Mucosa of descending colon (tissue), 3 donors: ENCODE data around the gene MAST4. TPM values are rescaled to one million over a fixed set of nuclear protein-coding genes. Genes with fewer than 3 reads are reported as not detected.

Source experiments
- ATAC-seq: fragments of 200-7000 bp; cut with Tn5 transposase; one replicate; pipeline ENCODE4 v1.9.1; 2020; ENCODE audit warnings: mild to moderate bottlenecking, moderate library complexity
- DNase-seq, 3 donors: peaks; one replicate each; pipeline ENCODE4 v3.0.0-alpha.2; 2020
- H3K36me3 ChIP-seq: fragments of 200-600 bp; one replicate; pipeline ENCODE4 v1.8.0; 2021; ENCODE audit warnings: low read depth, mild to moderate bottlenecking
- H3K4me1 ChIP-seq: fragments of 200-600 bp; one replicate; pipeline ENCODE4 v1.8.0; 2021; ENCODE audit warnings: low read depth, mild to moderate bottlenecking
- H3K4me3 ChIP-seq: fragments of 200-600 bp; one replicate; pipeline ENCODE4 v1.8.0; 2021; ENCODE audit warnings: mild to moderate bottlenecking
- H3K9me3 ChIP-seq: fragments of 200-600 bp; one replicate; pipeline ENCODE4 v1.8.0; 2021; ENCODE audit warnings: mild to moderate bottlenecking
- intact Hi-C, 2 donors: fragments of 100-400 bp; cut with DNase I in 1 of 2; cut with micrococcal nuclease in 1 of 2; formaldehyde crosslinking; loops; one replicate each; pipeline versions ENCODE4 v1.11.0 to v1.11.1; 2022; cut with DNase I, micrococcal nuclease
- total RNA-seq, 3 donors: library from RNA; stranded (reverse); fragmentation: NEBNext Ultra II Directional in 2 of 3; extraction: Animal tissue kit (Norgen Biotek cat#: 25700) in 2 of 3; gene quantifications; one replicate each; pipeline versions ENCODE4 v1.2.1 to v1.2.4, GENCODE V29; 2021 to 2023
- TF ChIP-seq, protein P1 (sequence below): fragments of 200-600 bp; IDR thresholded peaks from one replicate; pipeline ENCODE4 v1.8.0; 2022; ENCODE audit warnings: antibody characterized with exemption, mild to moderate bottlenecking
- donor health status: DM: no; HTN: no; CAD: no; lungs with moderate emphysema.
- donor health status: DM: no; HTN: no; CAD: no.
- donor health status: DM: no; HTN: yes; CAD: no.

Gene MAST4
- total RNA-seq, 3 donors from 2014 or later = 16.2 to 34.0 (median 22.5) TPM

DNA sequence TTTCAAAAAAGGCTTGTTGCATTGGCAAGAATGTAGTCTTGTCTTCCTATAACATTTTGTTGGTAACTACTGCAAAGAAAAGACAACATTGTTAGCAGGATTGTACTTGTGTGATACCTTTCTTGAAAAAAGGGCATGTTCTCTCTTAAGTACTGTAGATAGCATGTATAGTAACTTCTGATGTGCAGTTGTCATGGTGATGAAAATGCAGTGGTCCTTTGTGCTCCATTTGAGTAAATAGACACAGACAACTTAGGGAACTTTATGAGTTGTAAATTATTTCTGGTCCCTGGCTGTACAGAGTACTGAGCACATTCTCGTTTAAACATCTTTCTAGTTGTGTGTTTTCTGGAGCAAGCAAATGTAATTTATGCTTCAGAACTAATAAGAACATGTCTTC lies 497.1 kb downstream of the MAST4 start:
- TF ChIP-seq, protein P1, sequence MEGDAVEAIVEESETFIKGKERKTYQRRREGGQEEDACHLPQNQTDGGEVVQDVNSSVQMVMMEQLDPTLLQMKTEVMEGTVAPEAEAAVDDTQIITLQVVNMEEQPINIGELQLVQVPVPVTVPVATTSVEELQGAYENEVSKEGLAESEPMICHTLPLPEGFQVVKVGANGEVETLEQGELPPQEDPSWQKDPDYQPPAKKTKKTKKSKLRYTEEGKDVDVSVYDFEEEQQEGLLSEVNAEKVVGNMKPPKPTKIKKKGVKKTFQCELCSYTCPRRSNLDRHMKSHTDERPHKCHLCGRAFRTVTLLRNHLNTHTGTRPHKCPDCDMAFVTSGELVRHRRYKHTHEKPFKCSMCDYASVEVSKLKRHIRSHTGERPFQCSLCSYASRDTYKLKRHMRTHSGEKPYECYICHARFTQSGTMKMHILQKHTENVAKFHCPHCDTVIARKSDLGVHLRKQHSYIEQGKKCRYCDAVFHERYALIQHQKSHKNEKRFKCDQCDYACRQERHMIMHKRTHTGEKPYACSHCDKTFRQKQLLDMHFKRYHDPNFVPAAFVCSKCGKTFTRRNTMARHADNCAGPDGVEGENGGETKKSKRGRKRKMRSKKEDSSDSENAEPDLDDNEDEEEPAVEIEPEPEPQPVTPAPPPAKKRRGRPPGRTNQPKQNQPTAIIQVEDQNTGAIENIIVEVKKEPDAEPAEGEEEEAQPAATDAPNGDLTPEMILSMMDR = no peak
- DNase-seq = no peak
- H3K4me1 ChIP-seq = peaks cover 16% of the 10 kb centered on the region
- H3K9me3 ChIP-seq = no peaks in the 10 kb centered on the region
- intact Hi-C loops = loop anchor here in 1 of 2 donors (10.0 kb wide), 1 partner anchor 88 kb away; no protein-coding TSS in a partner anchor
- no peak for ATAC-seq
- no peaks in the 10 kb centered on the region for H3K36me3 ChIP-seq
- H3K4me3 ChIP-seq = no peak overlapping the region

DNA sequence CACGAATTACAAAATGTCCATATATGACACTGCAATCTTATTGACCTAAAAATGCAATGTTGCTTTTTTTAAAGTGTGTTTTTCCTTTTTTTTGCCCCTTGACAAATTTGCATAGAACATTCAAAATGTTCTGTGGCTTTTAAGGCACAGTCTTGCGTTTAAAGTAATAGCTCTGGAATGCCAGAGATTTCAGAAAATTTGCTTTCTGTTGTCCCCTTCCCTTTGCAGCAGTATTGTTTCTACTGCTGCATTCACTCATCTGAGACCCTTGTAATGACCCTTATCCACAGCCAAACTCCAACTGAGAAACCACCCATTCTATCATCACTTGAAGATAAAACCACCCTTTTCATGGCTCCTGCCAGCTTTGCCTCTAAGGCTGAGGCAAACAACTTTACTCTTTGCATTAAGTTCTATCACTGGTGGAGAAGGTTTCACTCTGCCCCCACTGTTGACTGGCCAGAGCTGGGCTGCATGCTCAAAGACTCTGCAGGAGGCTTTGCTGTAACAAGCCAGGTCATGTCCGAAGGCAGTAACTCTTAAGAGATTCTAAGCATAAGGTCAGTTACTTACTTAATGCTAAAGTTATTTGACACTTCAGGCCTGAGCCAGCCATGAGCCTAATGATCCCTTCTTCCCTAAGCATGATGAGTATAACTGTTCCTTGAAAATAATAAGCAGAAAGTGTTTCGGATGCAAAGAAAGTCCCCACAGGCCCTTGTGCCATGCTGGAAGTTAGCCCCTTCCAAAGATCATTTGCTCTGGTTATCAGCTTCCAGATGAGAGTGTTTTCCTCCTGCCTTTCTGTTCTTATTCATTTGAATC lies 498.5 kb downstream of the MAST4 start:
- intact Hi-C loops = loop anchor here in 1 of 2 donors (10.0 kb wide), 1 partner anchor 90 kb away; no protein-coding TSS in a partner anchor
- ATAC-seq (peak; percentile 10), DNase-seq (peak in 1 of 3 donors; percentile 15)
- H3K4me1 ChIP-seq = peaks cover 16% of the 10 kb centered on the region
- no peaks in the 10 kb centered on the region for H3K36me3 ChIP-seq
- H3K9me3 ChIP-seq = no peaks in the 10 kb centered on the region
- TF ChIP-seq, protein P1 = no peak
- H3K4me3 ChIP-seq = no peak overlapping the region

DNA sequence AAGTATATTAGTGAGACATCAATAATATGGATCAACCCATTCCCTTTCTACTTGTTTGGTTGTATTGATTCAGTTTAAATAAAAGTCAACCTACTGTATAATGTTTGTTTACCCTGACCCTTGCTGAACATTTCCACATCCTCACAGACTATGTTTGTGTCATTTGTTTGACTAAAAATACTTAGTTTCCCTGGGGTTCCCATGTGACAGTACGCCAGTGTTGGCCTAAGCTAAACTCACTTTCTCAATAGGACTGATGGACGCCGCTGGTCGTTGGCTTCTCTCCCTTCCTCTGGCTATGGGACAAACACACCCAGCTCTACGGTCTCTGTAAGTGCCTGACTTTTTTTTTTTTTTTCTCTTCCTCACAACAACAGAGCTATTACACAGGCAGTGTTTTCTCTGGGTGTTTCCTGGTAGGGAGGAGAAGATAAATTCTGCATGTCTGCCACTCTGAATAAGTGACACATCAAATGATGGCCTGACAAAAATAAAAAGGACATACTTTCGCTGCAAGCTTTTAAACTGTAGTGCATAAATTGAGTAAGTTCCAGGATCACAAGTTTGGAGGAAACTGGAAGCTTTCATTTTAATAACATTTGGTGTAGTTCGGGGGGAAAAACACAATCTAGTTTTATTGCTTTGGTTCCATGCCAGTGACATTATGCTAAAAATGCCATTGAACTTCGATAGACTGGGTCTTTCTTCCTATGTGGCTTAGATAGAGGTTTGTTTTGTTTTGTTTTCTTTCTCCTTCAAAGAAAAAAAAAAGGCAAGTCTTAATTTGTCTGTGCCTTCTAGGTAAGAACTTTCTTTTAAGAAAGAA lies 499.4 kb downstream of the MAST4 start:
- ATAC-seq (peak; percentile 98), DNase-seq (peak; percentile 65 to 78 (median 67))
- H3K36me3 ChIP-seq = no peaks in the 10 kb centered on the region
- H3K4me3 ChIP-seq = no peak overlapping the region
- no peaks in the 10 kb centered on the region for H3K9me3 ChIP-seq
- intact Hi-C loops = loop anchor here in 1 of 2 donors (10.0 kb wide), 1 partner anchor 91 kb away; no protein-coding TSS in a partner anchor
- TF ChIP-seq, protein P1 = no peak
- H3K4me1 ChIP-seq = peaks cover 16% of the 10 kb centered on the region

DNA sequence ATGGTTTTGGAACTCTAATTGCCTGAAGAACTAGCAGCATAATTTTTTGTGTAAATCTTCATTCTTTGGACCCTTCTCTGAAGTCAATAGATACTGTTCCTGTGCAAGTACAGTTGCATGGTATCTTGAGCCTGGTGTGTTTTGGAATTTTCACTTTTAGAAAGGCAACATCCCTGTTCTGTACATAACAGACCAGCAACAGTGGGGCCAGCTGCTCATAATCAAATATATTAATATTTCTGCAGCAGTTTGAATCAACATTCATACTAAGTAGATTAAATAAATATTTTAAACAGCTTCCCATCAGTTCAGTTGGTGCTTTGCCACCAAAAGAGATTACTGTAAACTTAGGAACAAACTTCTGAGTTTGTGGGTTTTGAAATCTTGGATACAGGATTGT lies 502.5 kb downstream of the MAST4 start:
- Histone ChIP-seq H3K9me3 (no peaks in the 10 kb centered on the region), H3K4me1 (peaks cover 16% of the 10 kb centered on the region), H3K4me3 (no peak overlapping the region), H3K36me3 (no peaks in the 10 kb centered on the region)
- no peak for ATAC-seq
- intact Hi-C loops = loop anchor here in 1 of 2 donors (10.0 kb wide), 1 partner anchor 94 kb away; no protein-coding TSS in a partner anchor
- TF ChIP-seq, protein P1 = no peak
- DNase-seq = no peak

DNA sequence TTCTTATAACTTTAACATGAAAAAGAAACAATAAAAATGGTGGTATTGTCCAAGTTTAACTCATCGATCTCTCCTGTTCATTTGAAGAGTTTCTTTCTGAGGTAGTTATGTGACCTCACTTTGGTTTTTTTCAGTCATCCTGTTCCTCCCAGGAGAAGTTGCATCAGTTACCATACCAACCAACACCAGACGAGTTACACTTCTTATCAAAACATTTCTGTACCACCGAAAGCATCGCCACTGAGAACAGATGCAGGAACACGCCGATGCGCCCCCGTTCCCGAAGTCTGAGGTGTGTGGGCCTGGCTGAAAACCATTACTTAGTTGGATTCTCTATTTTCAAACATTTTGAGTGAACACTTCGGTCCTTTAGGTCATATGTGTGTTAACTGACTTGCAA lies 504.1 kb downstream of the MAST4 start:
- TF ChIP-seq, protein P1 = no peak
- H3K4me1 ChIP-seq = peaks cover 7% of the 10 kb centered on the region
- no peak for DNase-seq
- no peaks in the 10 kb centered on the region for H3K9me3 ChIP-seq
- no peak for ATAC-seq
- no peak overlapping the region for H3K4me3 ChIP-seq
- intact Hi-C loops = no loop called here
- H3K36me3 ChIP-seq = no peaks in the 10 kb centered on the region
